Endometrium (tissue), 2 donors: ENCODE results near the gene HPCA.

Experiments
- FAIRE-seq: peaks from 2 replicates; lab custom pipeline; 2012; peaks lifted over from hg19 to GRCh38; lab: Jason Lieb, UNC
- donor health status: control.
- donor health status: control.

The HPCA gene

DNA sequence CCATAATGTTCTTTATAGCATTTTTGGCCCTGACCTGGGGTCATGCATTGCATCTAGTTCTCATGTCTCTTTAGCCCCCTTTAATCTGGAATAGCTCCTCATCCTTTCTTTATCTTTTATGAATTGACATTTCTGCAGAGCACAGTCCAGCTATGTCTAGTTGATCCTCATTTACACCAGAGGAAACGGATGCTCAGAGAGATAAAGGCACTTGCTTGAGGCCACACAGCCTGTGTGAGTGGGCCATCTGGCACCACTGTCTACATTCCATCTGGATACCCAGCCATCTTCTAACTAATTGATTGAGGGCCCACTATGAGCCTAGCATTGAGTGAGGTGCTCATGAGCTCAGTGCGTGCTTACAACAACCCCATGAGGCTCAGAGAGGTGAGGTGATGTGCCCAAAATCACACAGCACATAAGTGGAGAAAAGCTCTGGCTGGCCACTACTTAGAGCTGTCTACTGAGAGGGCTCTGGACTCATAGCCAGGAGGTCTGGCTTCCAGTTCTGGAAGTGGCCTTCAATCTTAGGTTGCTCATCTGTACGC, 3.5 kb downstream of the HPCA start:
- no peak for FAIRE-seq

- FAIRE-seq, result no peak
These were observed 4.4 kb downstream of the HPCA start for GRCh38 chr1:32890516-32891240.

DNA sequence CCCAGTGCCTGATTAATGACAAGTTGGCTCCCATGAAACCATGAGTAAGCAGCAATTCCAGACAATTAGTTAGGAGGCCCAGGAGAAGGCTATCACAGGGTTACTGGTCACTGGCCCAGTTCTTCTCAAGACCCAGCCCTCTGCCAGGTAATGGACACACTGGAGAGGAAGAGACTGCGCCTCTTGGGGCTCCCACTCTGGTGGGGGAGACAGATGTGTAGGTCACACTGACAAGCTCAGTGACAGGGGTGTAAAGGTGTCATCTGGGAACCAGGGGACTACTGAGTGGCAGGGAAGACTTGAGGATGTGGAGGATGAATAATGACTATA, 4.9 kb downstream of the HPCA start:
- no peak for FAIRE-seq

DNA sequence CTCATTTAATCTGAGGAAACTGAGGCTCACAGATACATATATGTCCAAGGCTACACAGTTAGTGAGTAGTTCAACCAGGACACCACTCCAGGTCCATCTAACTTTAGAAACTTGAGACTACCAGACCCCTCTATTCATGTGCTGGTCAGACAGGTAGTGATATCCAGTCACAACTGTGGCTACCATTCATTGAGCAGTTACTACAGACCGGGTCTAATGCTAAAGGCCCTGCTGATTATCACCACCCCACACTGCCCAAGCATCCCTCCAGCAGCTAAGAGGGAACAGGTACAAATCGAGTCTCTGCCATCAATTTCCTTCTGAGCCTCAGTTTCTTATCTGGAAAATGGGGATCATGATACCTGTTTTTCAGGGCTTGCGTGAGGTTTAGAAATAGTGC, 5.3 kb downstream of the HPCA start:
- no peak for FAIRE-seq

DNA sequence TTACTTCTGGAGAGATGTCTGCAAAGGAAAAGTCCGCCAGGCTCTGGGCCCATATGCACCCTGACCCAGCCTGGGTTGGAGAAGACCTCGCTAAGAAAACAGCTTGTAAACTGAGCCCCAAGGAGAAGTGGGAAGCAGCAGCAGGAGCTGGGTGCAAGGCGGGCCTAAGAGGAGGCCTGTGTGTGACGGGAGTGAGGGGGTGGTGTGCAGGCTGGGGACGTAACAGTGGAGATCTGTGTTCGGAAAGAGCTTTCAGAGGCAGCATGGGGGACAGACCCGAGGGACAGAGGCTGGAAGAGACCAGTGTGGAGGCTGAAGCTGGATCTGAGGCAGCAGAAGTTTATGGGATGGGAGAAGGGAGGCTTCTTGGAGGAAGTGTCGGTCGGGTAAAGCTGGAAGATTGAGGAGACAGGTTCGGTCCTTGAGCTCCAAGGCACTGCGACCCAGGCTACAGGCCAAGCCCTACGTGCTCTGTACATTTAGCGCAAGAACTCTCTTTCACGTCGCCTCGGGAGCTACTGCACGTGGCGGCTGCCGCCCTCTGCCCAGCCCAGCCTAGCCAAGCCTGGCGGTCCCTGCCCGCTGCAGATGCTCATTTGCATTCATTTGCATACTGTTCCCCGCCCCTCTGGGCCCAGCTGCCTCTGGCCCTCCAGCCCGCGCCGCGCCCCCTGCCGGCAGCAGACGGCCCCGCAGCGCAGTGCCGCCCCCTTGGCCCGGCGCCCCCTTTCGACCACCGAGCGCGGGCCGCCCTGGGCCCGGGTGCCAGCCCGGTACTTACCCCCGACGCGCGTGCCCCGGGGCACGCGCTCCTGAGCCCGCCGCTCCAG, 6.3 kb downstream of the HPCA start:
- no peak for FAIRE-seq

DNA sequence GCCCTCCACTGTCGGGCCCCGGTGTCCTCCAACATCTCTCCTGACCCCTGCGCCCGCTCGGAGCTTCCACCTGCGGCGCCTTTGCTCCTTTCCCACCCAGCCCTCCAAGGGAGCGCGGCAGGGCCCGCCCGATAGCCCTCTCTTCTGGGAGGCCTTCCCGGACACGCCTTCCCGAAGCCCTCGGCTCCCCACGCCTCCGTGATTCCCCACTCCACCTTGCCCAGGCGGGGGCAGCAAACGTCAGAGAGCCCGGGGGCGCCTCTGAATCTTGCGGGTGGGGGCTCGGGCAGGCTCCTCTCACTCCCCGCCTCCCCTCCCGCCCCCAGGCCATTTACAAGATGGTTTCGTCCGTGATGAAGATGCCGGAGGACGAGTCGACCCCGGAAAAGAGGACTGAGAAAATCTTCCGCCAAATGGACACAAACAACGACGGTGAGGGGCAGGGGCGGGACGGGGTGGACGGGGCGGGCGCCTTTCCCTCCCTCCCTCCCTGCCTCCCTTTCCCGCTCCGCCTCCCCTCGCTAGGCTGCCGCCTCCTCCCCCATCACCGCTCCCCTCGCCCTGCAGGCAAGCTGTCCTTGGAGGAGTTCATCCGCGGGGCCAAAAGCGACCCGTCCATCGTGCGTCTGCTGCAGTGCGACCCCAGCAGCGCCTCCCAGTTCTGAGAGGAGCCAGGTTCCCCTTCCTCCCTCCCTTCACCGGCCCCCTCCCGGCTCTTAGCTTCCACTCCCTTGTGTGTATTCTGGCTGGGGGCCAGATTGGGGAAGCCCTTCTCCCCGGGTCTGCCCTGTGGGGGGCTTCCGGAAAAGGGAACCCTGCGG, 7.1 kb downstream of the HPCA start:
- FAIRE-seq, result no peak

DNA sequence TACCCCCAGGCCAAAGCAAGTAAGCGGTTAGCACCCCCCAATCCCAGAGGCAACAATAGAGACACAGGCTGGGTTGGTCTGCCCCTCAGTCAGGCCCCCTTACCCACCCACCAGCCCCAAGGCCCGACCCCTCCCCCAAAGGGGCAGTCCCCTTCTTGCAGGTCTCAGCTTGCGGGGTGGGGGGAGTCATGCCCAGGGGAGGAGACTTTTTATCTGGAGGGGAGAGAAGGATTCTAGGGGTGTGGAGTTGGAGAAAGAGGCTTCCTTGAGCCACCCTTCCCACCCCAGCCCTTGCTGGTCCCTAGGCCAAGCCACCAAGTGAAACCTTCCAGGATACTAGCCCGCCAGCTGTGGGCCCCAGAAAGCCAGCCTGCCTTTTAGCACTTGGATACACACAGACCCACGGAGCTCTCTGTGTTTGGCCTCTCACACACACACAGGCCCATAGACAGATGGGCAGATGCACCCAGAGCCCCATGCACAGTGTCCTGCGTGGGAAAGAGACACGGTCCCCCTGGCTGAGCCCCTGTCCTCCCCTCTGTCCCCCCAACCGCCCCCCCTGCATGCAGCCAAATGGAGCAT, 7.8 kb downstream of the HPCA start:
- FAIRE-seq, result no peak

- no peak for FAIRE-seq
These were observed 8.4 kb downstream of the HPCA start for GRCh38 chr1:32894681-32895080.

GRCh38 chr1:32895325-32896215, 9.3 kb downstream of the HPCA start:
- no peak for FAIRE-seq

- no peak for FAIRE-seq
These were observed 10.2 kb downstream of the HPCA start for GRCh38 chr1:32896451-32896850.

GRCh38 chr1:32897082-32898049, 11.1 kb downstream of the HPCA start:
- FAIRE-seq, result no peak

DNA sequence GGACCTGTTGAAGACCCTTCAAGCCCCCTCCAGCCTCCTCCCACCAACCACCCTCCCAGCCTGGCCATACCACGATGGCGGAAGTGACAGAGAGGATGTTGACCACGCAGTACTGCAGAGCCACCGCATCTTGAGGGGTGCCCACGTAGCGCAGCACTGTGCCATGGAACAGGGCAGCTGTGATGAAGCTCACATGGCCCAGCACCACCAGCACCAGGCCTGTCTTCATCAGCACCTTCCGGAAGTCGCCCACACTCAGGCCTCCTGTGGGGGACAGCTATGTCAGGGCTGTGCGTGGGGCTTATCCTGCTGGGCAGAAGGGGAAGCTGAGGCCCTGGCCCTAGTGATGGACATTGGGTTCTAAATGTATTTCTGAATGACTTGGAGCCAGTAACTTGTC, 11.8 kb downstream of the HPCA start:
- FAIRE-seq, result no peak

DNA sequence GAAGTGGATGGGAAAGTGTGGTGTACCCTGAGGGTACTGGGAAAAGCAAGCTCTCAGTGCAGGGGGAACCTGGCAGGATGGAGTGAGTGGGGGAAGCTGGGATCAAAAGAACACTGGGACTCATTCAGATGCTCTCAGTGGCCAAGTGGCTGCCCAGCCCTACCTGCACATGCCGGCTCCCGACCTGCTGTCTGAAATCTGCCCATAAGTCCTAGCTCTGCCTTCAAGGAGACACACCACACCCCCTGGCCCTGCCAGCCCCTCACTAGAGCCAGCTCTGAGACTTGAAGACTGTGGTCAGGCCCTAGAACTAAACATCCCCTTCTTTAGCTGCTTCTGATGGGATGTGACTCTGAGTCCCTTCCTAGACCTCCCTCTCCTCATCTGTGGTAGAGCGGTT, 12.7 kb downstream of the HPCA start:
- no peak for FAIRE-seq

GRCh38 chr1:32899586-32900296, 13.4 kb downstream of the HPCA start:
- FAIRE-seq, result no peak

DNA sequence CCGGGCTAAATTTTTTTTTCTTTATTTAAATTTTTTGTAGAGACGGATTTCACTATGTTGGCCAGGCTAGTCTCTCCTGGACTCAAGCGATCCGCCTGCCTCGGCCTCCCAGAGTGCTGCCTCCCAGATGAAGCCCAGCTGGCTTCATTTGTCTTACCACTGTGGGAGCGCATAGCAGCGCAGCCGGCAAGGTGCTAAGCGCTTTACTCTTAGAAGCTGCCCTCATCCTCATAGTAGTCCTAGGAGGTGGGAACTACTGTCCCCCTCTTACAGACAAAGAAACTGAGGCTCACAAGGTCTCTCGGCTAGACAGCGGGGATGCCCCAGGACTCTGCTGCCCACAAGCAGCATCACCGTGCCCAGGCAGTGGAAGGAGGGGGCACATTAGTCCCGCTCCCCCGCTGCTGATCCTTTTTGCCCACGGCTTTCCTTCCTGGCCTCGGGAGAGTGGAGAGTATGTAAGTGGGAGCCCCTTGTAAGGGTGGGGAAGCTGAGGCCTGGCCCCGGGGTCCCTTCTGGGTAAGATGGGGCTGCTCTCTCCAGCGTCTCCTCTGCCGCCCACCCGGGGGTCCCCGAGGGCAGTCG, 14.2 kb downstream of the HPCA start:
- no peak for FAIRE-seq

DNA sequence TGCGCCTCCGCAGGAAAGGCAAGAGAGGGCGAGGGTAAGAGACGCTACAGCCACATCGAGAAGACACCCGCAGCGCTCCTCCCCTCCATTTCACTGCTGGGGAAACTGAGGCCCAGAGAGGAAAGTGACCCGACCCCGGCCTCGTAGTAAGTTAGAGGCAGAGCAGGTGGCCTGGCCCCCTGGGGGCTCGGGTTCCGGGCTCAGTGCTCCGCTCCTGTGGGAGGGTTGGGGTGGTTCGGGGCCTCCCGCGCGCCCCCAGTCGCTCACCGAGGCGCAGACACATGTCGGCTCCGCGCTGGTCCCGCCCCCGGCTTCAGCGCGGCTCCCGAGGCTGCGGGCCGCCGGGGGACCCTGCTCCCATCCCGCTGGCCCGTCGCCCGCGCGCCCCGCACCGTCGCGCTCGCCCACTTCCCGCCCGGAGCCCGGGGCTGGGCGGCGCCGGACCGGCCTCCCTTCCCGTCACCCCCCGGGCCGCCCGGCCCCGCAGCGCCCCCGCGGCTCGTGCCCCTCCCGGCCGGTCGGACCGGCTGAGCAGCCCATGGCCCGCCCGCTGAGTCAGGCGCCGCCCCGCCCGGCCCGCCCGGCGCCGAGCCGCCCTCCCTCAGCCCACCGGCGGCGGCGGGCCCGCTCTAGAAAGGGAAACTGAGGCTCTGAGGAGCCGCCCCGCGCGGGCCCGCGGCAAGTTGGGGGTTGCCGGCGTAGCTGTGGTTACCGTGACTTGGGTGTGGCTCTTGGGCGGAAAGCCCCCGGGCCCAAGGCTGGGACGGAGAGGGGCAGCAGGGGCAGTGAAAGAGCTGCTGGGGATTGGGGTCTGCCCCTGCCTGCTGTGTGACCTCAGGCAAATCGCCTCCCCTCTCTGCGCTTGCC, 14.9 kb downstream of the HPCA start, which contains the start of gene TMEM54:
Gene TMEM54 (minus strand): TSS at position 434 of the 867 bp plus-strand sequence. CDS start 151 bp downstream, at position 283.
- FAIRE-seq, result no peak

DNA sequence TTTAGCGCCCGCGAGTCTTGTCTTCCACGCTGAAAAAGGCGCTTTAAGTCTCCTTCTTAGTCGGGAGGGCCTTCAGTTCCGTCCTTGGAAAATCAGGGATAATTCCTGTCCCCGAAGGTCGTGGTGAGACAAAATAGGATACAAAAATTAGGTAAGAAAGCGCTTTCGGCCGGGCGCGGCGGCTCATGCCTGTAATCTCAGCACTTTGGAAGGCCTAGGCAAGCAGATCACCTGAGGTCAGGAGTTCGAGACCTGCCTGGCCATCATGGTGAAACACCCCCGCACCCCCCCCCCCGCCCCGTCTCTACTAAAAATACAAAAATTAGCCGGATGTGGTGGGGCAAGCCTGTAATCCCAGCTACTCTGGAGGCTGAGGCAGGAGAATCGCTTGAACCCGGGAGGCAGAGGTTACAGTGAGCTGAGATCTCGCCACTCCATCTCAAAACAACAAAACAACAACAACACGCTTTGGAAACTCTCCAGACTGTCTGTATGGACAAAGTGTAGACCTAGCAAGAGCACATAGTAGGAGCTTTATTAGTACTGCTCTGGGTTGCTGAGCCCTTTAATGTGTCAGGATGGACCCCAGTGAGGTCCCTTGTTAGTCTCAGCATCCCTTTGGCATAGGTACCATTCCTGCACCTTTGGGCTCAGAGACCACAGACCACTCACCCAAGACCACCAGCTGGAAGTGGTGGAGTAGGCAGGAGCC, 15.7 kb downstream of the HPCA start:
- no peak for FAIRE-seq
